Umbilical cord (tissue), 1 donor: ENCODE measurements around the gene DNAH17. TPM values are rescaled to one million over a fixed set of nuclear protein-coding genes. Genes with fewer than 3 reads are reported as not detected.

Source experiments
- total RNA-seq: library from RNA; depleted of rRNA; stranded (reverse); fragments of >200 nt; gene quantifications from one replicate; pipeline ENCODE4 v1.2.3, GENCODE V29; 2014; ENCODE audit warnings: low replicate concordance; ENCODE audit not compliant: insufficient read depth

DNAH17 gene
- total RNA-seq, 1 donor from 2014 or later: not detected

Other genes starting within 250 kb of the DNAH17 start
- 137 TPM for gene SOCS3, start 217.3 kb downstream of the DNAH17 start, total RNA-seq
- gene PGS1, start 198.7 kb downstream of the DNAH17 start, total RNA-seq: 35.4 TPM
- 44.3 TPM for gene CYTH1, start 204.9 kb upstream of the DNAH17 start, total RNA-seq